ENCODE results near the gene CACFD1. TPM values are rescaled to one million over a fixed set of nuclear protein-coding genes. Genes with fewer than 3 reads are reported as not detected.

Gene CACFD1
- total and polyA plus RNA-seq, 2 of the 13 experiments (the other 11 are each of a cell fraction or from before 2014, with no cell fraction given): 13.8 to 14.6 TPM

GRCh38 chr9:133506653-133507038 lies 46.9 kb downstream of the CACFD1 start (continued):
- TF ChIP-seq ZFP41 (CRISPR knock-in tag; IDR thresholded peaks at IDR 0.05; ENCODE audit: borderline replicate concordance) (peak; percentile 34; the same call in 1 of the 2 replicates), ZNF546 (CRISPR knock-in tag; conservative IDR thresholded peaks at IDR 0.05) (no peak), SP4 (CRISPR knock-in tag; IDR thresholded peaks at IDR 0.05) (no peak), ZNF44 (CRISPR knock-in tag; IDR thresholded peaks at IDR 0.05) (0 out of 2 replicates have a peak, but pooled peaks have one; percentile 23), HCFC1 (IDR thresholded peaks at IDR 0.05; ENCODE audit: low read depth, low read length) (no peak), HIVEP1 (CRISPR knock-in tag; IDR thresholded peaks at IDR 0.05) (peak; percentile 77; the same call in 1 of the 2 replicates), HHEX (CRISPR knock-in tag; IDR thresholded peaks at IDR 0.05) (no peak), THYN1 (CRISPR knock-in tag; IDR thresholded peaks at IDR 0.05; ENCODE audit: borderline replicate concordance, low read depth) (no peak), ELF1 (CRISPR knock-in tag; IDR thresholded peaks at IDR 0.05) (peak; percentile 34; the same call in 1 of the 2 replicates), ZNF33A (CRISPR knock-in tag; IDR thresholded peaks at IDR 0.05; ENCODE audit: borderline replicate concordance) (no peak), NR1H2 (CRISPR knock-in tag; IDR thresholded peaks at IDR 0.05; ENCODE audit: borderline replicate concordance, low read depth) (no peak), KDM6A (CRISPR knock-in tag; IDR thresholded peaks at IDR 0.05; ENCODE audit: low read depth) (0 out of 2 replicates have a peak, but pooled peaks have one; percentile 41), MEIS2 (CRISPR knock-in tag; IDR thresholded peaks at IDR 0.05) (peak; percentile 84), GLI4 (CRISPR knock-in tag; IDR thresholded peaks at IDR 0.05; ENCODE audit: borderline replicate concordance) (no peak), HMGA1 (CRISPR knock-in tag; conservative IDR thresholded peaks at IDR 0.05) (no peak), POLR2AphosphoS5 (IDR thresholded peaks at IDR 0.05; ENCODE audit: low read depth, low read length) (no peak), SRSF9 (IDR thresholded peaks at IDR 0.05; ENCODE audit: borderline replicate concordance, insufficient read depth, low read depth, low read length, poor library complexity, severe bottlenecking) (no peak), TEAD2 (CRISPR knock-in tag; IDR thresholded peaks at IDR 0.05) (no peak), KDM2A (CRISPR knock-in tag; IDR thresholded peaks at IDR 0.05; ENCODE audit: borderline replicate concordance, low read depth) (peak; percentile 69; the same call in 1 of the 2 replicates), EP300 (IDR thresholded peaks at IDR 0.05; ENCODE audit: low read depth in 2 of 2, low read length in 2 of 2) (peak in 1 of 2 experiments; percentile 74; a peak in 2 of 4 replicates), EP300 (CRISPR knock-in tag; IDR thresholded peaks at IDR 0.05; ENCODE audit: borderline replicate concordance) (no peak), TFDP2 (CRISPR knock-in tag; IDR thresholded peaks at IDR 0.05) (peak; percentile 97)
- TF ChIP-seq, protein P1, sequence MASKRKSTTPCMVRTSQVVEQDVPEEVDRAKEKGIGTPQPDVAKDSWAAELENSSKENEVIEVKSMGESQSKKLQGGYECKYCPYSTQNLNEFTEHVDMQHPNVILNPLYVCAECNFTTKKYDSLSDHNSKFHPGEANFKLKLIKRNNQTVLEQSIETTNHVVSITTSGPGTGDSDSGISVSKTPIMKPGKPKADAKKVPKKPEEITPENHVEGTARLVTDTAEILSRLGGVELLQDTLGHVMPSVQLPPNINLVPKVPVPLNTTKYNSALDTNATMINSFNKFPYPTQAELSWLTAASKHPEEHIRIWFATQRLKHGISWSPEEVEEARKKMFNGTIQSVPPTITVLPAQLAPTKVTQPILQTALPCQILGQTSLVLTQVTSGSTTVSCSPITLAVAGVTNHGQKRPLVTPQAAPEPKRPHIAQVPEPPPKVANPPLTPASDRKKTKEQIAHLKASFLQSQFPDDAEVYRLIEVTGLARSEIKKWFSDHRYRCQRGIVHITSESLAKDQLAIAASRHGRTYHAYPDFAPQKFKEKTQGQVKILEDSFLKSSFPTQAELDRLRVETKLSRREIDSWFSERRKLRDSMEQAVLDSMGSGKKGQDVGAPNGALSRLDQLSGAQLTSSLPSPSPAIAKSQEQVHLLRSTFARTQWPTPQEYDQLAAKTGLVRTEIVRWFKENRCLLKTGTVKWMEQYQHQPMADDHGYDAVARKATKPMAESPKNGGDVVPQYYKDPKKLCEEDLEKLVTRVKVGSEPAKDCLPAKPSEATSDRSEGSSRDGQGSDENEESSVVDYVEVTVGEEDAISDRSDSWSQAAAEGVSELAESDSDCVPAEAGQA (IDR thresholded peaks at IDR 0.05; ENCODE audit: low read depth): no peak
- TF ChIP-seq, protein P1 (CRISPR knock-in tag; IDR thresholded peaks at IDR 0.05; ENCODE audit: borderline replicate concordance): peak; percentile 82; the same call in 1 of the 2 replicates

All from HepG2 (cell line).